CD4-positive, alpha-beta T cell treated with Interleukin-15 for 1 hour (primary cell): ENCODE results near the gene MSL3.

ENCODE experiments used
- DNase-seq: peaks from one replicate; pipeline ENCODE4 v3.0.0-alpha.2; 2020

The MSL3 gene, protein sequence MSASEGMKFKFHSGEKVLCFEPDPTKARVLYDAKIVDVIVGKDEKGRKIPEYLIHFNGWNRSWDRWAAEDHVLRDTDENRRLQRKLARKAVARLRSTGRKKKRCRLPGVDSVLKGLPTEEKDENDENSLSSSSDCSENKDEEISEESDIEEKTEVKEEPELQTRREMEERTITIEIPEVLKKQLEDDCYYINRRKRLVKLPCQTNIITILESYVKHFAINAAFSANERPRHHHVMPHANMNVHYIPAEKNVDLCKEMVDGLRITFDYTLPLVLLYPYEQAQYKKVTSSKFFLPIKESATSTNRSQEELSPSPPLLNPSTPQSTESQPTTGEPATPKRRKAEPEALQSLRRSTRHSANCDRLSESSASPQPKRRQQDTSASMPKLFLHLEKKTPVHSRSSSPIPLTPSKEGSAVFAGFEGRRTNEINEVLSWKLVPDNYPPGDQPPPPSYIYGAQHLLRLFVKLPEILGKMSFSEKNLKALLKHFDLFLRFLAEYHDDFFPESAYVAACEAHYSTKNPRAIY

DNA sequence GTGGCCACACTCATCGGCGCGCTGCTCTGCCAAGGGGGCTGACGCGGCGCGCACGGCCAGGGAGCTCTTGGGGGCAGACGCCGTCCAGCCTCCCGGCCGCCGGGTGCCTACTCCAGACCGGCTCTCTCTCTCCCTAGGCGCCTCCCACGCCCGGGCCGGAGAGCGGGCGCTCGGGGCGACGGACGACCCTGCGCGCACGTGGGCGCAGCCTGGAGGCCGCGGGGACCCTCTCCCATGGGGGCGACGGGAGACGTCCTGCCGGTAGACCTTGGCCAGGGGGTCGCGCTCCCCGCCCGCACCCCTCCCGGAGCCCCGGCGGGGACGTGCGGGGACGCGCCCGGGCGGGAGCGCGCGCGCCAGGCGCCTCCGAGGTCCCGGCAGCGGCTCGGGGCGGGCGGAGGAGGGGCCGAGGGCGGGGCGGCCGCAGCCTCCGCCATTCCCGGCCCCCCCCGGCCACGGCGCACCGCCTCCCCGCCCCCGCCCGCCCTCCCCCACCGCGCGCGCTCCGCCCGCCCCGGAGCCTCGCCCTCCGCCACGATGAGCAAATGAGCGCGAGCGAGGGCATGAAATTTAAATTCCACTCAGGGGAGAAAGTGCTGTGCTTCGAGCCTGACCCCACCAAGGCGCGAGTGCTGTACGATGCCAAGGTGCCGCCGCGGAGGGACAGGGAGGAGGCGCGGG lies at the start of gene MSL3:
Gene MSL3 (plus strand): TSS at position 519 of the 681 bp plus-strand sequence. CDS start 27 bp downstream, at position 546.
- peak; percentile 71 for DNase-seq

DNA sequence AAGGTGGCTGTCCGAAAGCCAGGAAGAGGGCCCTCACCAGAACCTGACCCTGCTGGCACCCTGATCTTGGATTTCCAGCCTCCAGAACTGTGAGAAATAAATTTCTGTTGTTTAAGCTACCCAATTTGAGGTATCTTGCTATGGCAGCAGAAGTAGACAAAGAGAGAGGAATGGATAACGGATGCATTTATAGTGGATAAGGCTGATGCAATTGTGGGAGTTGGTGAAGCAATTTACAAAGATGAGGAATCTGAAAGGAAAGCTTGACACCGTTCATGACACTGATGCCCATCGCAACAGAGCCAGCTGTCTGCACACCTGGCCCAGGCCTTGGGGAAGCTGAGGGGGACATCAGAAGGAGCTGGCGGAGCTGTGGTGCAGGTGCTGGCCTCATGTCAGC lies 35.7 kb upstream of the MSL3 start:
- no peak for DNase-seq

DNA sequence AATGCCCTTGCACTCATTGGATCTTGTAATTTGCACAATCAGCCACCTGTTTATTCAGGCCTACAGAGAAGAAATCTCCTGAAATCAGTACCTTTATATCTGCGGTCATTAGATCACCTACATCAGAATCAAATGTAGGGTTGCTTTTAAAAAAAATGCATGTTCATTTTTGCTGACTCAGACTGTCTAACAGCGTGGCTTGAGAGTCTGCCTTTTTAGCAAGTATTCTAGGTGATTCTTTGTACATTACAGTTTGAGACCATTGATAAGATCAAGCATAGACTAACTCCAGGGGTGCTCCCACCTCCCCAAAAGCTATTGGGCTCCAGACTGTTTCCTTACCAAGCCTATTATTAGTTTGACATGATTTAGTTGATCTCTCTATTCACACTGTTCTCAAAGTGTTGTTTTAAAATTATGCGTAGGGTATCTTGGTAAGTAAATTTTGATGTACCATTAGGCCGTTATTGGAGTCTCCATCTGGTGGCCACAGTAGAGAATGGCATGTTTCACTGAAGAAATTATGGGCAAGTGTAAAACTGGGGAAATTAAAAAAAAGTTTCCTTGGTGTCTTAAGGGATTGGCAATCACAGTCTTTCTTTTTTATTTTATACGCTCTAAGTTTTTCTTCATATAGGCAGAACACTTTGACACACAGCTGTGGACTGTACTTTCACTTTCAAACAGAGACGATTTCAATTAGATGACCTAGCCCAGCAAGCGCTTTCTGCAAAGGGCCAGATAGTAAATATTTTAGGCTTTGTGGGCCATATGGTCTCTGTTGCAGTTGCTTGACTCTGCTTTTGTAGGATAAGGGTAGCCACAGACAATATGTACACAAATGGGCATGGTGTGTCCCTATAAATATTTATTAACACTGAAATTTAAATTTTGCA lies 33.7 kb upstream of the MSL3 start:
- DNase-seq: no peak

GRCh38 chrX:11725631-11726442 lies 32.2 kb upstream of the MSL3 start:
- no peak for DNase-seq

GRCh38 chrX:11728556-11728955 lies 29.5 kb upstream of the MSL3 start:
- no peak for DNase-seq

GRCh38 chrX:11733614-11734013 lies 24.4 kb upstream of the MSL3 start:
- DNase-seq: no peak

DNA sequence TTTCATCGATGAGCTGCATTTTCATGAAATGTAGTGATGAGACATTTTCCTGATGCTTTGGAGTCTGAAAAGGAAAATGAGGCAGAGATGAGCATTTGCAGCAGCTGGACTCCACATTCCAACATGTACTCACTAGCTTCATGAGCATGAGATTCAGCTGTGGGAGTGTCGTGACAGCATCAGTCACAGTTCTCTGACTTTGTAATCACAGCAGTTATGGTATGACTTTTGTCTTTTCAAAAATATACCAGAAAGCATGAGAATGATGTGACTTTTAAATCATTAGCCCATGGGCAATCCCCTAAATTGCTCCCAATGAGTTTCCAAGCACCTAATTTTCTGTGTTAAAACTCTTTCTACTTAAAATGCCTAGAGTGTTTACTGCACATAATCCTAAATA lies 18.3 kb upstream of the MSL3 start:
- no peak for DNase-seq

DNA sequence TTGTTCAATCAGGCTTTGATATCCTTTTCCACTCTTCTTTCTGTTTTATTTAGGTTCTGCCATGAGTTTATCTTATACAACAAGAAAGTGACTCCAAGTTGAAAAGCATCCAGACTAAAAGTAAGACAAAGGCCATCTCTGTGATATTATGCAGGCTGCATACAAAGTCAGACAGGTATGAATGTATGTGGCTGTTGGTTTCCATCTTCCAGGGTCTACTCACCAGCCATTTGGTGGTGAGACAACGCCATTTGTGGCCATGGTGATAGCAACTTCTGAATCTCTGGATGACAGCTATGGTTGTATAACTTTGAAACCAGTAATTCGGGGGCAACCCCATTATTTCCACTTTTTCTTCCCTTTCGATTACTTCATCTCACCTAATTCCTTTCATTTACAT lies 17.2 kb upstream of the MSL3 start:
- DNase-seq: no peak

- DNase-seq: no peak
Observed at GRCh38 chrX:11741574-11741973, 16.5 kb upstream of the MSL3 start.

DNA sequence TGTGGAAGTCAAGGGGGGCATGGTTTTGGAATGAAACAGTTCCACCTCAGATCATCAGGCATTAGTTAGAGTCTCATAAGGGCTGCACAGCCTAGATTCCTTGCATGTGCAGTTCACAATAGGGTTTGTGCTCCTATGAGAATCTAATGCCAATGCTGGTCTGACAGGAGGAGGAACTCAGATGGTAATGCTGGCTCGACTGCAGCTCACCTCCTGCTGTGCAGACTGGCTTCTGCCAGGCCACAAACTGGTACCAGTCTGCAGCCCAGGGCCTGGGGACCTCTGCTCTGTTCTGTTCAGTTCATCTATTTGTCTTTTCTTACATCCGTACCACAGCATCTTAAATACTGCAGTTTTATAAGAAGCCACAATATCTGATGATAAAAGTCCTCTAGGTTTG lies 12.2 kb upstream of the MSL3 start:
- DNase-seq: no peak

DNA sequence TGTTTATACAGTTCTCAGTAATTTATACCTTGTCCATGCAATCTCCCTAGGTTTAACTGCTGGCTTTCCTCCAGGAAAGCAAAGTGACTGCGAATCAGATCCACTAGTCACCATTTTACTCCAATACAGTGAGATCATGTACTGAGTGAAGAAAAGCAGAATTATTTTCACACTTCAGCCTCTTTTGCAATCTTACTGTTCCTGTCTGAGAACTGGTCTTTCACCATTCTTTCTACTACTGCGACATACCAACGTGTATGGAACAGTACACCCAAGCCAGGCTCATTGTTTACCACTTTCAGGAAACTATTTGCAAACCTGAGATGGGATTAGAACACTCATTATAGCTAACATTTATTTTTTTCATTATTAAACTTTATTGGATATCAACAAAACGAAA lies 8.0 kb upstream of the MSL3 start:
- DNase-seq: no peak

GRCh38 chrX:11750694-11751093 lies 7.3 kb upstream of the MSL3 start:
- DNase-seq: no peak

GRCh38 chrX:11751261-11751660 lies 6.8 kb upstream of the MSL3 start:
- no peak for DNase-seq

- DNase-seq: no peak
Observed at GRCh38 chrX:11753668-11754067, 4.4 kb upstream of the MSL3 start.

- DNase-seq: no peak
Observed at GRCh38 chrX:11754958-11755645, 2.9 kb upstream of the MSL3 start.

DNA sequence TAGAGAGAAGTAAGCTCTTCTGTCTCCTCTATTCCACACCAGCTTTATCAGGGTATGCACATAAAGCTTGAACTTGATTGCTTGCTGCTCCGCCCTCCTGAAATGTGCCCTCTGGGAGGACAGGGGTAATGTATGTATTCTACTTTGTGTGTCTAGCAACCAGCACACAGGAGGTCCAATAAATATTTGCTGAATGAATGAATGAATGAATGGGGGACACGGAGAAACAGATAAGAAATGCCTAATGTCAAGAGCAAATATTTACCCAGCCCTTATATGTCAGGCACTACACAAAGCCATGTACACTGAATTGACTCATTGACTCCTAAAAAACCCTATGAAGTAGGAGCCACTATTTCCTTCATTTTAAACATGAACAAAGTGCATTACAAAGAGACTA lies 2.3 kb upstream of the MSL3 start:
- DNase-seq: no peak

GRCh38 chrX:11756354-11757318 lies 1.4 kb upstream of the MSL3 start:
- no peak for DNase-seq

DNA sequence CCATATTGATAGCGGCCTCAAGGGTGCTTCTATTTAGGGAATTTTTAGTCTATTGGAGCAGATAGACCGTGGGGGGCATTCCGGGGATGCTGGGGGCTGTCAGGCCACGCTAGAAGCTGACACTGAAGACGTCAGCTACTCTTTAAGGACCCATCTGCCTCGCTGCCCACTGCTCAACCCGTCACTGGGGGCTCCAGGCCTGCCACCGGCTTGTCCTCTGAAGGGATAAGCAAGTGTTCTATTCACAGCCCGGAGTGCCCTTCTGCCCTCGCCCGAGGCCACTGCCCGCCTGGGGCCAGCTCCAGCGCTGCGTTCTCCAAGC lies 679 bp upstream of the MSL3 start:
- no peak for DNase-seq

DNA sequence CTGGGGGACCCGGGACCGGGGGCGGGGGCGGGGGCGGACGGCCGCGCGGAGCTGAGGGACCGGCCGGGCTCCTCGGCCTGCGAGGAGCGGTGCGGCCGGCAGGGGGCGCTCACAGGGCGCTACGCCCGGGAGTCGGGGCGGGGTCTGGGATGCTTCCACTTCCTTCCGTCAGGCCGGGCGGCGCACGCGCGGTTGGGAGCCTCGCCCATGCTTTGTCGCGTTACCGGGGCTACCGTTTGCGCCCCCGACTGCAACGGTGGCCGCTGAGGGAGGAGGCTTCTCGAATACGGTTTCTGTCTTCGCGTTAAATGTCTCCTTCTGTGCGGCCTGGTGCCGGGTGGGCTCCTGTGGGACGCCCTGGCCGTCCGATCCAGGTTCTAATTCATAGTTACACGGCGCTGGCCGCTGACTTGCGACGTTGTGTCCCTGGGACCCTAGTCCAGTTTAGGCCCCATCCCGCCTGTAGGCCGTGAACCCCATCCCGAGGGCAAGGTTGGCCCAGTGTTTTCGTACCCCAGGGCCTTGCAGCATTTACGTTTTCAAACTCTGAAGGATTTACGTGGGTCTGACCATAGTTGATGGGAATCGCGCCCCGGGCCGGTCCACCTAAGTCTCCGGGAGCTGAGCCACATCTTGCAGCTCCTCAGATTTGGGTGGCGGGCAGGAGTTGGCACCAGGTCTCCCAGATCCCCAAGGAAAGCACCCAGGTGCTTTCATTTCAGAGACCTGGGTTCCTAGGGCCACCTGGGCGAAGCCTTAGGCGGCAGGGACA lies 549 bp downstream of the MSL3 start:
- peak; percentile 93 for DNase-seq

DNA sequence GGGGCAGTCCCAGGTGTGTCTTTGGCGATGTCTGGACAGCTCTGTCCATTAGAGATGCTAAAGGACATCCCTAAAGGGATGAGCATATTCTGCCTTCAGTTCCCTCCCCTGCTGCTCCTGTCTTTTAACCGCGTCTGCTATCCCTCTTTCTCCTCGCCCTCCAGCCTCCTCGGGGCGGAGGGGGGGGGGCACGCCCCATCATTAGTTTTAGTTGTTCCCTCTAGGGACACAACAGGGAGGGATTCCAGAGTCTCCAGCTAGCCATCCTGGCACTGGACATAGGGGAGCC lies 1.1 kb downstream of the MSL3 start:
- DNase-seq: no peak
